Measurements from ENCODE around the gene SLC35A5.
"Not testable (repeated sequence)": the region's sequence is repeated elsewhere in the genome, so short reads cannot be mapped to it uniquely, and the experiment has no call there.

DNA sequence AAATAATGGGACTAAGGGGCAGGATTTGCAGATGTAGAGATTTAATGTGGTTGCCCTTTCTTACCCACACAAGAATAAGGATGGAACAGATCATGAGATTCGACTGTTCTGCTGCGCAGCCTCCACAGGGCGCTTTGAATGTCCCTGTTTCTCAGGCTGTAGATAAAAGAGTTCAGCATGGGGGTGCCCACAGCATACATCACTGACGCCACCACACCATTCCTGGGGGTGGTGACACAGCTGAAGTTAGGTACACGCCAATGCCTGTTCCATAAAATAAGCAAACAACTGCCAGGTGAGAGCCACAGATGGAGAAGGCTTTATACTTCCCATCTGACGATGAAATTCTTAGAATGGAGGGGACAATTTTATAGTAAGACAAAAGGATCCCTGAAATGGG, 37.7 kb upstream of the SLC35A5 start:
- TF ChIP-seq, protein P1, sequence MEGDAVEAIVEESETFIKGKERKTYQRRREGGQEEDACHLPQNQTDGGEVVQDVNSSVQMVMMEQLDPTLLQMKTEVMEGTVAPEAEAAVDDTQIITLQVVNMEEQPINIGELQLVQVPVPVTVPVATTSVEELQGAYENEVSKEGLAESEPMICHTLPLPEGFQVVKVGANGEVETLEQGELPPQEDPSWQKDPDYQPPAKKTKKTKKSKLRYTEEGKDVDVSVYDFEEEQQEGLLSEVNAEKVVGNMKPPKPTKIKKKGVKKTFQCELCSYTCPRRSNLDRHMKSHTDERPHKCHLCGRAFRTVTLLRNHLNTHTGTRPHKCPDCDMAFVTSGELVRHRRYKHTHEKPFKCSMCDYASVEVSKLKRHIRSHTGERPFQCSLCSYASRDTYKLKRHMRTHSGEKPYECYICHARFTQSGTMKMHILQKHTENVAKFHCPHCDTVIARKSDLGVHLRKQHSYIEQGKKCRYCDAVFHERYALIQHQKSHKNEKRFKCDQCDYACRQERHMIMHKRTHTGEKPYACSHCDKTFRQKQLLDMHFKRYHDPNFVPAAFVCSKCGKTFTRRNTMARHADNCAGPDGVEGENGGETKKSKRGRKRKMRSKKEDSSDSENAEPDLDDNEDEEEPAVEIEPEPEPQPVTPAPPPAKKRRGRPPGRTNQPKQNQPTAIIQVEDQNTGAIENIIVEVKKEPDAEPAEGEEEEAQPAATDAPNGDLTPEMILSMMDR (IDR thresholded peaks at IDR 0.05) = not testable (repeated sequence)
- TF ChIP-seq POLR2A (IDR thresholded peaks at IDR 0.05) = not testable (repeated sequence)

Data from Peyer's patch (tissue), 4 donors.